OCI-LY7 (cell line): ENCODE measurements around the gene CTNNBIP1. TPM values are rescaled to one million over a fixed set of nuclear protein-coding genes. Genes with fewer than 3 reads are reported as not detected.

Source experiments
- BruUV-seq: library from RNA; stranded (reverse); fragments of 400-500 nt; replicated peaks from 2 replicates; lab custom pipeline; 2021; lab: Mats Ljungman, UMichigan
- CTCF ChIA-PET: fragments of 300-600 bp; sonication (Branson Sonifier 250); formaldehyde crosslinking; loops from one replicate; lab custom pipeline; 2022; ENCODE audit warnings: antibody characterized with exemption; ENCODE audit not compliant: unreplicated experiment; lab: Charles Lee
- POLR2A ChIA-PET: fragments of 300-600 bp; sonication (Branson Sonifier 250); formaldehyde crosslinking; loops from one replicate; lab custom pipeline; 2022; ENCODE audit warnings: antibody characterized with exemption; lab: Charles Lee
- DNase-seq: peaks from one replicate; pipeline ENCODE4 v3.0.0-alpha.2; 2015; ENCODE audit warnings: low spot score
- H2AFZ ChIP-seq: fragments of 200-600 bp; sonication (generic), shearing (Covaris generic); 2 replicates; pipeline ENCODE4 v1.6.1; 2014; ENCODE audit warnings: mild to moderate bottlenecking, antibody characterized with exemption, low read length, moderate library complexity
- H3K27ac ChIP-seq: fragments of 200-600 bp; sonication (generic); 2 replicates; pipeline ENCODE4 v1.5.1; 2014; ENCODE audit warnings: mixed run types, low read depth, mild to moderate bottlenecking, moderate library complexity, low read length, inconsistent platforms; ENCODE audit not compliant: poor library complexity, severe bottlenecking
- H3K36me3 ChIP-seq: fragments of 200-600 bp; sonication (generic); 2 replicates; pipeline ENCODE4 v1.6.1; 2014; ENCODE audit warnings: mild to moderate bottlenecking, antibody characterized with exemption, low read length, moderate library complexity, mixed read lengths; ENCODE audit not compliant: insufficient read depth
- H3K4me1 ChIP-seq: fragments of 200-600 bp; sonication (generic); 2 replicates; pipeline ENCODE4 v1.5.1; 2014; ENCODE audit warnings: mild to moderate bottlenecking, low read length; ENCODE audit not compliant: insufficient read depth, poor library complexity, severe bottlenecking
- H3K4me2 ChIP-seq: fragments of 200-600 bp; sonication (generic); 2 replicates; pipeline ENCODE4 v1.6.1; 2014; ENCODE audit warnings: mild to moderate bottlenecking, low read length
- H3K4me3 ChIP-seq: fragments of 200-600 bp; sonication (generic); 2 replicates; pipeline ENCODE4 v1.5.1; 2014; ENCODE audit warnings: mild to moderate bottlenecking, low read depth, low read length; ENCODE audit not compliant: poor library complexity, severe bottlenecking
- H3K79me2 ChIP-seq: fragments of 200-600 bp; sonication (generic); 2 replicates; pipeline ENCODE4 v1.6.1; 2016; ENCODE audit warnings: low read depth, mild to moderate bottlenecking, low read length, moderate library complexity, mixed read lengths; ENCODE audit not compliant: insufficient read depth
- H3K9me2 ChIP-seq: fragments of 200-600 bp; sonication (generic); 2 replicates; pipeline ENCODE4 v1.6.1; 2016; ENCODE audit warnings: mild to moderate bottlenecking, low read length, mixed read lengths; ENCODE audit not compliant: insufficient read depth
- H3K9me3 ChIP-seq: fragments of 200-600 bp; sonication (generic); 2 replicates; pipeline ENCODE4 v1.6.1; 2014; ENCODE audit warnings: mild to moderate bottlenecking, mixed run types, low read length, mixed read lengths
- H4K20me1 ChIP-seq: fragments of 200-600 bp; sonication (generic); 2 replicates; pipeline ENCODE4 v1.6.1; 2014; ENCODE audit warnings: mild to moderate bottlenecking, antibody characterized with exemption, low read length, moderate library complexity, mixed read lengths; ENCODE audit not compliant: insufficient read depth
- EZH2phosphoT487 ChIP-seq: fragments of 200-600 bp; sonication (generic); IDR thresholded peaks from 2 replicates; pipeline ENCODE4 v1.6.1; 2018; ENCODE audit warnings: low read depth, borderline replicate concordance, mild to moderate bottlenecking, mixed run types, antibody characterized with exemption, low read length, moderate library complexity, mixed read lengths
- intact Hi-C: fragments of 100-400 bp; cut with micrococcal nuclease; formaldehyde crosslinking; loops from one replicate; pipeline ENCODE4 v1.10.0; 2022; ENCODE audit not compliant: unreplicated experiment
- total RNA-seq, 2 experiments: library from RNA; depleted of rRNA in 1 of 2; stranded (reverse); fragments of >200 nt in 1 of 2; shearing (Covaris generic) in 1 of 2; gene quantifications; 2 replicates each; pipeline ENCODE4 v1.2.3, GENCODE V29; 2014 to 2022
- TF ChIP-seq, protein P1 (sequence below): fragments of 200-600 bp; sonication (generic); conservative IDR thresholded peaks from 2 replicates; pipeline ENCODE4 v1.5.1; 2014; ENCODE audit warnings: mild to moderate bottlenecking, antibody characterized with exemption, low read length, moderate library complexity, mixed read lengths

CTNNBIP1 gene
- total RNA-seq, 2 experiments from 2014 or later, result 14.7 to 17.4 TPM

GRCh38 chr1:9823943-9824701 is 85.9 kb downstream of the CTNNBIP1 start, which contains the start of gene CLSTN1:
TSS of gene CLSTN1 (minus strand) at chr1:9823965. CDS start at chr1:9823733, 232 bp downstream.
- ChIA-PET CTCF (no interaction called here), POLR2A (no interaction called here)
- intact Hi-C loops, result loop anchor here (1.0 to 2.0 kb wide), 3 partner anchors 26 to 235 kb away; partner anchors contain the start of gene TMEM201
- H3K79me2 ChIP-seq, result peaks cover 40% of the 10 kb centered on the region
- H2AFZ ChIP-seq, result peak within 1 kb of the TSS; percentile 52; the same call in 1 of the 2 replicates
- H4K20me1 ChIP-seq, result peaks cover 19% of the 10 kb centered on the region
- TF ChIP-seq, protein P1, sequence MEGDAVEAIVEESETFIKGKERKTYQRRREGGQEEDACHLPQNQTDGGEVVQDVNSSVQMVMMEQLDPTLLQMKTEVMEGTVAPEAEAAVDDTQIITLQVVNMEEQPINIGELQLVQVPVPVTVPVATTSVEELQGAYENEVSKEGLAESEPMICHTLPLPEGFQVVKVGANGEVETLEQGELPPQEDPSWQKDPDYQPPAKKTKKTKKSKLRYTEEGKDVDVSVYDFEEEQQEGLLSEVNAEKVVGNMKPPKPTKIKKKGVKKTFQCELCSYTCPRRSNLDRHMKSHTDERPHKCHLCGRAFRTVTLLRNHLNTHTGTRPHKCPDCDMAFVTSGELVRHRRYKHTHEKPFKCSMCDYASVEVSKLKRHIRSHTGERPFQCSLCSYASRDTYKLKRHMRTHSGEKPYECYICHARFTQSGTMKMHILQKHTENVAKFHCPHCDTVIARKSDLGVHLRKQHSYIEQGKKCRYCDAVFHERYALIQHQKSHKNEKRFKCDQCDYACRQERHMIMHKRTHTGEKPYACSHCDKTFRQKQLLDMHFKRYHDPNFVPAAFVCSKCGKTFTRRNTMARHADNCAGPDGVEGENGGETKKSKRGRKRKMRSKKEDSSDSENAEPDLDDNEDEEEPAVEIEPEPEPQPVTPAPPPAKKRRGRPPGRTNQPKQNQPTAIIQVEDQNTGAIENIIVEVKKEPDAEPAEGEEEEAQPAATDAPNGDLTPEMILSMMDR, result no peak
- no peak for TF ChIP-seq EZH2phosphoT487
- H3K36me3 ChIP-seq, result peaks cover 4% of the 10 kb centered on the region
- peak; percentile 92 for DNase-seq
- H3K9me3 ChIP-seq, result no peaks in the 10 kb centered on the region
- peak within 1 kb of the TSS; percentile 34 for H3K27ac ChIP-seq
- H3K4me2 ChIP-seq, result peak within 1 kb of the TSS; percentile 95
- peak within 1 kb of the TSS; percentile 98 for H3K4me3 ChIP-seq
- peaks cover 46% of the 10 kb centered on the region for H3K4me1 ChIP-seq
- BruUV-seq, result no TSS peak
- no peaks in the 10 kb centered on the region for H3K9me2 ChIP-seq

GRCh38 chr1:9823693-9823942 is 86.5 kb downstream of the CTNNBIP1 start:
- Histone ChIP-seq H2AFZ (no peak overlapping the region), H3K79me2 (peaks cover 45% of the 10 kb centered on the region), H3K4me2 (peak overlapping the region; percentile 95; the same call in 1 of the 2 replicates), H3K36me3 (peaks cover 7% of the 10 kb centered on the region), H3K9me2 (no peaks in the 10 kb centered on the region), H3K4me1 (peaks cover 49% of the 10 kb centered on the region), H4K20me1 (peaks cover 19% of the 10 kb centered on the region), H3K4me3 (peak overlapping the region; percentile 98), H3K27ac (no peak overlapping the region), H3K9me3 (no peaks in the 10 kb centered on the region)
- TF ChIP-seq, protein P1, result no peak
- TF ChIP-seq EZH2phosphoT487, result no peak
- ChIA-PET POLR2A (no interaction called here), CTCF (no interaction called here)
- no peak for DNase-seq
- no TSS peak for BruUV-seq
- intact Hi-C loops, result loop anchor here (1.0 to 2.0 kb wide), 3 partner anchors 27 to 235 kb away; partner anchors contain the start of gene TMEM201
